GM23338 (cell line): ENCODE results near the gene C18orf32. TPM values are rescaled to one million over a fixed set of nuclear protein-coding genes. Genes with fewer than 3 reads are reported as not detected.

Source experiments
- ATAC-seq: fragments of 200-7000 bp; cut with Tn5 transposase; 3 replicates; pipeline ENCODE4 v1.9.1; 2020
- DNase-seq: peaks from one replicate; pipeline ENCODE4 v3.0.0-alpha.2; 2015; ENCODE audit warnings: low spot score
- H2AFZ ChIP-seq: fragments of 200-600 bp; sonication (generic); 2 replicates; pipeline ENCODE4 v1.8.0; 2016; ENCODE audit warnings: antibody characterized with exemption, mild to moderate bottlenecking, moderate library complexity
- H3F3A ChIP-seq: fragments of 200-600 bp; sonication (generic); replicated peaks from 2 replicates; pipeline ENCODE4 v1.8.0; 2017; ENCODE audit warnings: antibody characterized with exemption, mixed run types, low read depth
- H3K27ac ChIP-seq: fragments of 200-600 bp; sonication (generic); 2 replicates; pipeline ENCODE4 v1.6.1; 2016; ENCODE audit warnings: low read depth
- H3K27me3 ChIP-seq: fragments of 200-600 bp; sonication (generic); 2 replicates; pipeline ENCODE4 v1.8.0; 2016; ENCODE audit warnings: mild to moderate bottlenecking, mixed run types, moderate library complexity; ENCODE audit not compliant: insufficient read depth
- H3K36me3 ChIP-seq: fragments of 200-600 bp; sonication (generic); 2 replicates; pipeline ENCODE4 v1.8.0; 2016; ENCODE audit warnings: mild to moderate bottlenecking; ENCODE audit not compliant: insufficient read depth
- H3K4me1 ChIP-seq: fragments of 200-600 bp; sonication (generic); 2 replicates; pipeline ENCODE4 v1.8.0; 2016; ENCODE audit warnings: mild to moderate bottlenecking, moderate library complexity; ENCODE audit not compliant: insufficient read depth
- H3K4me2 ChIP-seq: fragments of 200-600 bp; sonication (generic); 2 replicates; pipeline ENCODE4 v1.7.1; 2017; ENCODE audit warnings: mixed run types
- H3K4me3 ChIP-seq: fragments of 200-600 bp; sonication (generic); 2 replicates; pipeline ENCODE4 v1.6.1; 2016; ENCODE audit warnings: mixed run types
- H3K79me2 ChIP-seq: fragments of 200-600 bp; sonication (generic); replicated peaks from 2 replicates; pipeline ENCODE4 v1.8.0; 2017; ENCODE audit warnings: mild to moderate bottlenecking; ENCODE audit not compliant: insufficient read depth
- H3K9me2 ChIP-seq: fragments of 200-600 bp; sonication (generic); 2 replicates; pipeline ENCODE4 v1.8.0; 2017; ENCODE audit not compliant: insufficient read depth
- H4K20me1 ChIP-seq: fragments of 200-600 bp; sonication (generic); replicated peaks from 2 replicates; pipeline ENCODE4 v1.8.0; 2017; ENCODE audit warnings: mild to moderate bottlenecking; ENCODE audit not compliant: insufficient read depth
- H3K27ac Mint-ChIP-seq: 2 replicates; pipeline ENCODE4 v1.8.0; 2020; ENCODE audit warnings: inconsistent platforms, mild to moderate bottlenecking, moderate library complexity, mixed read lengths
- H3K27me3 Mint-ChIP-seq: 3 replicates; pipeline ENCODE4 v1.8.0; 2022; ENCODE audit warnings: low read depth, mild to moderate bottlenecking, moderate library complexity, mixed read lengths, inconsistent platforms; ENCODE audit not compliant: insufficient read depth, poor library complexity
- H3K36me3 Mint-ChIP-seq: 3 replicates; pipeline ENCODE4 v1.8.0; 2021; ENCODE audit warnings: low read depth, mild to moderate bottlenecking, inconsistent platforms, moderate library complexity, mixed read lengths
- H3K4me1 Mint-ChIP-seq: 3 replicates; pipeline ENCODE4 v1.8.0; 2020; ENCODE audit warnings: mild to moderate bottlenecking, inconsistent platforms, mixed read lengths
- H3K4me3 Mint-ChIP-seq: 3 replicates; pipeline ENCODE4 v1.8.0; 2021; ENCODE audit warnings: moderate library complexity, mild to moderate bottlenecking, inconsistent platforms, mixed read lengths
- H3K9me3 Mint-ChIP-seq: 3 replicates; pipeline ENCODE4 v1.8.0; 2020; ENCODE audit warnings: moderate library complexity, mild to moderate bottlenecking, inconsistent platforms, mixed read lengths
- CREB1 ChIP-seq: fragments of 250-450 bp; sonication (Bioruptor Pico); IDR thresholded peaks from 2 replicates; pipeline ENCODE4 v1.5.0; 2020; ENCODE audit warnings: low read depth, mild to moderate bottlenecking, moderate library complexity
- CTCF ChIP-seq, 2 experiments: fragments of 200-600 bp in 1 of 2; sonication (generic) in 1 of 2; conservative IDR thresholded peaks; 2 replicates each; pipeline versions ENCODE4 v1.5.1 to v1.6.1; 2016 to 2017; ENCODE audit warnings: antibody characterized with exemption in 2 of 2, low read depth in 2 of 2, mild to moderate bottlenecking in 2 of 2, moderate library complexity in 1 of 2
- ETS1 ChIP-seq: IDR thresholded peaks from 2 replicates; pipeline ENCODE4 v1.6.1; 2016; ENCODE audit warnings: antibody characterized with exemption
- EZH2 ChIP-seq: fragments of 200-600 bp; sonication (generic); IDR thresholded peaks from one replicate; pipeline ENCODE4 v1.8.0; 2017; ENCODE audit warnings: antibody characterized with exemption, mild to moderate bottlenecking, low read depth; ENCODE audit not compliant: unreplicated experiment
- EZH2phosphoT487 ChIP-seq: fragments of 200-600 bp; sonication (generic); IDR thresholded peaks from one replicate; pipeline ENCODE4 v1.8.1; 2018; ENCODE audit warnings: antibody characterized with exemption; ENCODE audit not compliant: unreplicated experiment
- JUNB ChIP-seq: IDR thresholded peaks from one replicate; pipeline ENCODE4 v1.6.1; 2016; ENCODE audit warnings: antibody characterized with exemption; ENCODE audit not compliant: unreplicated experiment
- NANOG ChIP-seq: IDR thresholded peaks from 2 replicates; pipeline ENCODE4 v1.6.1; 2016; ENCODE audit warnings: antibody characterized with exemption, borderline replicate concordance
- REST ChIP-seq: IDR thresholded peaks from one replicate; pipeline ENCODE4 v1.6.1; 2018; ENCODE audit warnings: antibody characterized with exemption; ENCODE audit not compliant: unreplicated experiment
- STAT1 ChIP-seq: IDR thresholded peaks from one replicate; pipeline ENCODE4 v1.6.1; 2016; ENCODE audit warnings: antibody characterized with exemption; ENCODE audit not compliant: unreplicated experiment
- ZNF114 ChIP-seq: fragments of 250-450 bp; sonication (Bioruptor Pico); IDR thresholded peaks from 2 replicates; pipeline ENCODE4 v1.5.0; 2020; ENCODE audit warnings: mild to moderate bottlenecking, moderate library complexity
- ZNF331 ChIP-seq: fragments of 250-450 bp; sonication (Bioruptor Pico); IDR thresholded peaks from 2 replicates; pipeline ENCODE4 v1.5.0; 2020; ENCODE audit warnings: low read depth, mild to moderate bottlenecking, moderate library complexity
- polyA plus RNA-seq: library from polyadenylated mRNA; unstranded; fragments of >200 nt; fragmentation: Nextera tagmentation; extraction: Ambion mirVana; gene quantifications from 2 replicates; pipeline ENCODE4 v1.2.1, GENCODE V29; 2016
- total RNA-seq: library from RNA; depleted of rRNA; stranded (reverse); fragments of >200 nt; shearing (Covaris generic); gene quantifications from 2 replicates; pipeline ENCODE4 v1.2.3, GENCODE V29; 2014

The C18orf32 gene
- total and polyA plus RNA-seq, 2 experiments from 2014 or later = 25.3 to 72.4 TPM

DNA sequence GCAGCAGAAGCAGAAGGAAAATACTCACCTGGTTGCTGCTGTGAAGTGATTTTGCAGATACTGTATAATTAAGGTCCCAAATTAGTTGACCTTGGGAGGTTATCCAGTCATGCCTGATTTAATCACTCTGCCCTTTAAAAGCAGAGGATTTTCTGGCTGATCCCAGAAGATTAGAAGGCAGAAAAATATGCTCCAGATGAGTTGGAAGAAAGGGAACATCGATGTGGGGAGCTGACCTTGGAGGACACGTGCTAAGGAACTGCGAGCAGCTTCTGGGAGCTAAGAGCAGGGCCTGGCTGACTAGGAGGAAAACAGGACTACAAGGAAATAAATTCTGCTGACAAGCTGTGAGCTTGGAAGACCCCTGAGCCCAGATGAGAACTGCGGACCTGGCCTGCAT lies 13.3 kb downstream of the C18orf32 start:
- H3K4me1 Mint-ChIP-seq = peaks cover 6% of the 10 kb centered on the region; the same call in 2 of the 3 replicates

DNA sequence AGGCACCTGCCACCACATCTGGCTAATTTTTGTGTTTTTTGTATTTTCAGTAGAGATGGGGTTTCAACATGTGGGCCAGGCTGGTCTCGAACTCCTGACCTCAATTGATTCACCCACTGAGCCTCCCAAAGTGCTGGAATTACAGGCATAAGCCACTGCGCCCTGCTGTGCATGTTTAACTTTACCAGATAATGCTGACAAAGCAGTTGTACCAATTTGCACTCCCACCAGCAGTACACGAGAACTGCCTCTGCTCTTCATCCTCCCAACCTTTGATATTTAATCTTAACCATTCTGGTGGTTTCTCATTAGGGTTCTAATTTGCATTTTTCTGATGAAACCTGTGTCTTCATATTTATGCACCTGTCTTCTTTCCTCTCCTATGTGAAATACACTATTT lies 14.6 kb downstream of the C18orf32 start:
- no peaks in the 10 kb centered on the region for H3K9me3 Mint-ChIP-seq
- peaks cover 2% of the 10 kb centered on the region for H3K27me3 Mint-ChIP-seq
- H3K4me1 Mint-ChIP-seq = peaks cover 6% of the 10 kb centered on the region; the same call in 2 of the 3 replicates
- Histone ChIP-seq H2AFZ (no peak overlapping the region), H3K4me2 (no peak overlapping the region), H3K4me1 (no peaks in the 10 kb centered on the region), H3K79me2 (no peaks in the 10 kb centered on the region), H3K27ac (no peak overlapping the region), H3K27me3 (no peaks in the 10 kb centered on the region), H3K36me3 (no peaks in the 10 kb centered on the region), H3K9me2 (no peaks in the 10 kb centered on the region), H3K4me3 (no peak overlapping the region), H3F3A (no peaks in the 10 kb centered on the region), H4K20me1 (no peaks in the 10 kb centered on the region)
- H3K4me3 Mint-ChIP-seq = no peak overlapping the region
- H3K27ac Mint-ChIP-seq = no peak overlapping the region
- no peaks in the 10 kb centered on the region; the same call in 2 of the 3 replicates for H3K36me3 Mint-ChIP-seq
- DNase-seq (no peak), ATAC-seq (no peak)
- TF ChIP-seq STAT1 (no peak), JUNB (no peak), ZNF114 (CRISPR knock-in tag) (no peak), ETS1 (no peak), EZH2 (no peak), CTCF (conservative IDR thresholded peaks at IDR 0.05; ENCODE audit: low read depth in 2 of 2) (no peak), NANOG (no peak), EZH2phosphoT487 (no peak), CREB1 (CRISPR knock-in tag) (no peak)

More for the DNA sequence above, 13.3 kb downstream of the C18orf32 start:
- H3K9me3 Mint-ChIP-seq = no peaks in the 10 kb centered on the region
- Histone ChIP-seq H3K4me2 (no peak overlapping the region), H3K4me3 (no peak overlapping the region), H3K79me2 (no peaks in the 10 kb centered on the region), H3K36me3 (no peaks in the 10 kb centered on the region), H3K4me1 (no peaks in the 10 kb centered on the region), H3K27me3 (no peaks in the 10 kb centered on the region), H3K9me2 (no peaks in the 10 kb centered on the region), H3F3A (no peaks in the 10 kb centered on the region), H2AFZ (no peak overlapping the region), H3K27ac (no peak overlapping the region), H4K20me1 (no peaks in the 10 kb centered on the region)
- TF ChIP-seq REST = no peak
- TF ChIP-seq CREB1 (CRISPR knock-in tag) = no peak
- no peak for TF ChIP-seq ETS1
- no peak for TF ChIP-seq ZNF331
- no peak for TF ChIP-seq EZH2
- TF ChIP-seq EZH2phosphoT487 = no peak
- no peak overlapping the region for H3K4me3 Mint-ChIP-seq
- H3K27me3 Mint-ChIP-seq = peaks cover 2% of the 10 kb centered on the region
- no peak overlapping the region for H3K27ac Mint-ChIP-seq
- no peak for ATAC-seq
- no peak for DNase-seq
- H3K36me3 Mint-ChIP-seq = no peaks in the 10 kb centered on the region; the same call in 2 of the 3 replicates
